Testis (tissue), 3 donors: ENCODE results near the gene FOCAD. TPM values are rescaled to one million over a fixed set of nuclear protein-coding genes. Genes with fewer than 3 reads are reported as not detected.

ENCODE experiments used
- DNase-seq: peaks from one replicate; pipeline ENCODE4 v3.0.0-alpha.2; 2019
- H3K27ac ChIP-seq, 2 donors: fragments of 200-600 bp; sonication (generic); one replicate each; pipeline ENCODE4 v1.5.1; 2019
- H3K27me3 ChIP-seq: fragments of 200-600 bp; sonication (generic); one replicate; pipeline ENCODE4 v1.5.1; 2019
- H3K36me3 ChIP-seq: fragments of 200-600 bp; sonication (generic); one replicate; pipeline ENCODE4 v1.5.1; 2017; ENCODE audit warnings: low read depth; ENCODE audit errors: missing control alignments
- H3K4me1 ChIP-seq: fragments of 200-600 bp; sonication (generic); one replicate; pipeline ENCODE4 v1.5.1; 2019
- H3K4me3 ChIP-seq, 2 donors: fragments of 200-600 bp; sonication (generic); one replicate each; pipeline ENCODE4 v1.5.1; 2017 to 2019
- H3K9me3 ChIP-seq: fragments of 200-600 bp; sonication (generic); one replicate; pipeline ENCODE4 v1.5.1; 2017
- CTCF ChIP-seq, 3 experiments: fragments of 450-650 bp in 2 of 3; fragments of 200-600 bp in 1 of 3; sonication (generic) in 1 of 3; IDR thresholded peaks; one replicate each; pipeline ENCODE4 v1.5.1; 2016 to 2019; ENCODE audit warnings: antibody characterized with exemption in 3 of 3, mild to moderate bottlenecking in 2 of 3, moderate library complexity in 1 of 3
- POLR2A ChIP-seq: fragments of 450-650 bp; IDR thresholded peaks from one replicate; pipeline ENCODE4 v1.6.1; 2017; ENCODE audit warnings: antibody characterized with exemption, mild to moderate bottlenecking, moderate library complexity
- WGBS, 2 donors: methylation state at CpG; one replicate each; pipeline ENCODE4 v1.1.5; 2018; 5-methylcytosine and 5-hydroxymethylcytosine counted together
- intact Hi-C: fragments of 100-400 bp; cut with DNase I; formaldehyde crosslinking; loops from one replicate; pipeline ENCODE4 v1.15.1; 2023; ENCODE audit warnings: low total_unique reads
- polyA plus RNA-seq: library from polyadenylated mRNA; stranded (reverse); fragments of 350-450 nt; fragmentation: Illumina TruSeq; extraction: RNeasy Lipid Tissue Mini Kit (QIAGEN cat#74804); gene quantifications from one replicate; pipeline ENCODE4 v1.2.3, GENCODE V29; 2014; ENCODE audit warnings: low read depth, low replicate concordance; ENCODE audit not compliant: insufficient read depth
- total RNA-seq, 2 donors: library from RNA; depleted of rRNA; stranded (reverse); fragments of >200 nt; gene quantifications; one replicate each; pipeline ENCODE4 v1.2.3, GENCODE V29; 2016

The FOCAD gene
- total and polyA plus RNA-seq, 3 donors from 2014 or later = 26.6 to 45.4 (median 38.7) TPM

- WGBS, 2 donors = 53 to 58% methylated on average over 3 of the region's 3 CpGs
- H3K36me3 ChIP-seq = no peaks in the 10 kb centered on the region
- H3K27me3 ChIP-seq = no peaks in the 10 kb centered on the region
- intact Hi-C loops = no loop called here
- DNase-seq = no peak
- no peak overlapping the region for H3K27ac ChIP-seq
- no peaks in the 10 kb centered on the region for H3K4me1 ChIP-seq
- H3K9me3 ChIP-seq = no peaks in the 10 kb centered on the region
- H3K4me3 ChIP-seq = no peak overlapping the region
- TF ChIP-seq CTCF (IDR thresholded peaks at IDR 0.05) (no peak), POLR2A (no peak)
Measured at GRCh38 chr9:20725675-20726074, 41.6 kb downstream of the FOCAD start.

GRCh38 chr9:20726144-20726543, 42.1 kb downstream of the FOCAD start:
- no peaks in the 10 kb centered on the region for H3K27me3 ChIP-seq
- intact Hi-C loops = no loop called here
- WGBS, 2 donors = 76 to 84% methylated on average over 2 of the region's 2 CpGs
- H3K27ac ChIP-seq = no peak overlapping the region
- H3K4me3 ChIP-seq = no peak overlapping the region
- H3K9me3 ChIP-seq = no peaks in the 10 kb centered on the region
- TF ChIP-seq CTCF (IDR thresholded peaks at IDR 0.05) = no peak
- DNase-seq = no peak
- no peaks in the 10 kb centered on the region for H3K36me3 ChIP-seq
- no peaks in the 10 kb centered on the region for H3K4me1 ChIP-seq

- no peak overlapping the region for H3K4me3 ChIP-seq
- intact Hi-C loops = no loop called here
- no peak for DNase-seq
- no peaks in the 10 kb centered on the region for H3K36me3 ChIP-seq
- no peaks in the 10 kb centered on the region for H3K4me1 ChIP-seq
- no peak overlapping the region for H3K27ac ChIP-seq
- TF ChIP-seq POLR2A (no peak), CTCF (IDR thresholded peaks at IDR 0.05) (no peak)
- H3K27me3 ChIP-seq = no peaks in the 10 kb centered on the region
- H3K9me3 ChIP-seq = no peaks in the 10 kb centered on the region
Measured at GRCh38 chr9:20728493-20729220, 44.6 kb downstream of the FOCAD start.

GRCh38 chr9:20729523-20729922, 45.5 kb downstream of the FOCAD start:
- no peak for DNase-seq
- no peak for TF ChIP-seq CTCF (IDR thresholded peaks at IDR 0.05)
- TF ChIP-seq POLR2A = no peak
- Histone ChIP-seq H3K4me1 (no peaks in the 10 kb centered on the region), H3K27ac (no peak overlapping the region), H3K9me3 (no peaks in the 10 kb centered on the region), H3K36me3 (no peaks in the 10 kb centered on the region), H3K4me3 (no peak overlapping the region), H3K27me3 (no peaks in the 10 kb centered on the region)
- intact Hi-C loops = no loop called here

GRCh38 chr9:20732118-20732517, 48.1 kb downstream of the FOCAD start:
- no peak overlapping the region for H3K4me3 ChIP-seq
- no peak overlapping the region for H3K27ac ChIP-seq
- TF ChIP-seq POLR2A (no peak), CTCF (IDR thresholded peaks at IDR 0.05) (no peak)
- no peaks in the 10 kb centered on the region for H3K27me3 ChIP-seq
- WGBS, 2 donors = 81 to 83% methylated on average over 4 of the region's 4 CpGs
- no peak for DNase-seq
- intact Hi-C loops = no loop called here
- no peaks in the 10 kb centered on the region for H3K9me3 ChIP-seq
- H3K4me1 ChIP-seq = no peaks in the 10 kb centered on the region
- no peaks in the 10 kb centered on the region for H3K36me3 ChIP-seq
